HL-60 (cell line): ENCODE data around the gene ACHE.

Source experiments
- DNase-seq, 2 experiments: peaks; one replicate each; pipeline ENCODE4 v3.0.0-alpha.2; 2010 to 2020; ENCODE audit warnings: low read depth in 1 of 2, low spot score in 1 of 2
- H3K27ac ChIP-seq: fragments of 250-450 bp; sonication (Bioruptor Pico); replicated peaks from 2 replicates; pipeline ENCODE4 v1.5.1; 2020; ENCODE audit warnings: mild to moderate bottlenecking, moderate library complexity
- H3K27me3 ChIP-seq: fragments of 250-450 bp; sonication (Bioruptor Pico); 2 replicates; pipeline ENCODE4 v1.5.1; 2021; ENCODE audit warnings: mild to moderate bottlenecking, moderate library complexity; ENCODE audit not compliant: insufficient read depth, poor library complexity, severe bottlenecking
- H3K4me3 ChIP-seq: replicated peaks from 2 replicates; pipeline ENCODE4 v1.5.1; 2011; ENCODE audit warnings: mild to moderate bottlenecking, control low read depth, low read length; ENCODE audit not compliant: insufficient read depth
- CTCF ChIP-seq: IDR thresholded peaks from one replicate; pipeline ENCODE4 v1.5.1; 2011; ENCODE audit warnings: low read length, control low read depth, inconsistent platforms; ENCODE audit not compliant: insufficient read depth
- GABPA ChIP-seq: IDR thresholded peaks from 2 replicates; pipeline ENCODE4 v1.6.1; 2012; ENCODE audit warnings: low read depth
- POLR2AphosphoS5 ChIP-seq: IDR thresholded peaks from 2 replicates; pipeline ENCODE4 v1.6.1; 2012; ENCODE audit warnings: low read depth
- REST ChIP-seq: IDR thresholded peaks from 2 replicates; pipeline ENCODE4 v1.6.1; 2012; ENCODE audit warnings: low read depth; ENCODE audit not compliant: insufficient replicate concordance
- SPI1 ChIP-seq: IDR thresholded peaks from 2 replicates; pipeline ENCODE4 v1.6.1; 2012; ENCODE audit warnings: low read depth, mild to moderate bottlenecking, borderline replicate concordance
- long read RNA-seq: library from polyadenylated mRNA; unstranded; transcript quantifications from one replicate; pipeline ENCODE4 v2.0.0, GENCODE V29; 2020

Gene ACHE
- long read RNA-seq, result 0 reads

GRCh38 chr7:100895701-100895955, at the start of gene ACHE:
TSS of gene ACHE (minus strand) at chr7:100895888. CDS start at chr7:100894232, 1,656 bp downstream.
- peak within 1 kb of the TSS; percentile 8; the same call in 1 of the 2 replicates for H3K4me3 ChIP-seq
- no peak for DNase-seq
- H3K27ac ChIP-seq, result no peak within 1 kb of the TSS
- peaks cover 40% of the 10 kb centered on the region for H3K27me3 ChIP-seq
- TF ChIP-seq GABPA (no peak), POLR2AphosphoS5 (no peak), SPI1 (no peak), REST (no peak), CTCF (no peak)

GRCh38 chr7:100944138-100944537, 48.5 kb upstream of the ACHE start:
- Histone ChIP-seq H3K27ac (no peak overlapping the region), H3K4me3 (no peak overlapping the region), H3K27me3 (peaks cover 4% of the 10 kb centered on the region)
- DNase-seq, result no peak
- TF ChIP-seq GABPA, result no peak
- no peak for TF ChIP-seq CTCF
- TF ChIP-seq SPI1, result no peak
- TF ChIP-seq REST, result no peak
- no peak for TF ChIP-seq POLR2AphosphoS5

- no peak overlapping the region for H3K27ac ChIP-seq
- H3K4me3 ChIP-seq, result no peak overlapping the region
- H3K27me3 ChIP-seq, result peaks cover under 1% of the 10 kb centered on the region
- DNase-seq, result no peak
- TF ChIP-seq SPI1 (no peak), GABPA (no peak), POLR2AphosphoS5 (no peak), REST (no peak), CTCF (no peak)
These were observed 48.0 kb upstream of the ACHE start for GRCh38 chr7:100943693-100944092.
